SK-N-MC (cell line): ENCODE results near the gene PCDH20.

Source experiments
- EZH2 ChIP-seq: fragments of 200-600 bp; sonication (generic); IDR thresholded peaks from one replicate; pipeline ENCODE4 v1.6.1; 2017; ENCODE audit warnings: antibody characterized with exemption
- FOXP2 ChIP-seq: optimal IDR thresholded peaks from 2 replicates; pipeline ENCODE3; 2011; ENCODE audit warnings: mild to moderate bottlenecking, moderate library complexity; ENCODE audit not compliant: insufficient read depth; ENCODE audit errors: extremely low read length, control extremely low read depth
- POLR2AphosphoS5 ChIP-seq: IDR thresholded peaks from 2 replicates; pipeline ENCODE4 v1.6.1; 2012; ENCODE audit warnings: mild to moderate bottlenecking, low read depth, low read length, borderline replicate concordance

DNA sequence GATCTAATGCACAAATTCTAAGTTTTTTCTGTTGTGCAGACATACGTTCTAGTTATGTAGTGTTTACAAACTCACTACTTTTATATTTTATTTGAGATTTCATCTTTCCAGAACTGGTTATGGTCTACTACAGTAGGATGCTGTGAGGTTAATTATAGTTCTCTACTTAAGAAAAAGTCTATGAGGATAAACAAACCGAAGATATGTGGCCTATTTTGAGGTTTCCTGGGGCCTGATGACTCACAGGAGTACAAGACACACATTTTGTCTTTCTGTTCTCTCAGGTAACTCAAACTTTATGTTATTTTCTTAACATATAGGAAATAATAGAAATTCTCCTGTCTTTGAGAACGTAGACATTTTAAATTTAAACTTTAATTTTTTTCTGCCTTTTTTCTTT, 45.1 kb downstream of the PCDH20 start:
- TF ChIP-seq POLR2AphosphoS5 (no peak), EZH2 (no peak), FOXP2 (no peak)
